Fibroblast of the aortic adventitia (primary cell): Measurements from ENCODE around the gene KAT6B. TPM values are rescaled to one million over a fixed set of nuclear protein-coding genes. Genes with fewer than 3 reads are reported as not detected.
A peak's percentile ranks its signal among the peaks of the same experiment; 100 is the strongest.

Source experiments
- DNase-seq: peaks from one replicate; pipeline ENCODE4 v3.0.0-alpha.2; 2010; ENCODE audit warnings: low read depth
- H3K4me3 ChIP-seq: 2 replicates; pipeline ENCODE4 v1.5.1; 2011; ENCODE audit warnings: low read depth, mild to moderate bottlenecking, control low read depth, low read length, moderate library complexity
- total RNA-seq: library from RNA; depleted of rRNA; stranded (reverse); fragments of >200 nt; gene quantifications from 2 replicates; pipeline ENCODE4 v1.2.3, GENCODE V29; 2012; ENCODE audit warnings: low replicate concordance
- TF ChIP-seq, protein P1 (sequence below): IDR thresholded peaks from 2 replicates; pipeline ENCODE4 v1.5.1; 2011; ENCODE audit warnings: mild to moderate bottlenecking, low read length, control low read depth, inconsistent platforms; ENCODE audit not compliant: insufficient read depth

The KAT6B gene
- total RNA-seq, 1 donor = 38.9 TPM

DNA sequence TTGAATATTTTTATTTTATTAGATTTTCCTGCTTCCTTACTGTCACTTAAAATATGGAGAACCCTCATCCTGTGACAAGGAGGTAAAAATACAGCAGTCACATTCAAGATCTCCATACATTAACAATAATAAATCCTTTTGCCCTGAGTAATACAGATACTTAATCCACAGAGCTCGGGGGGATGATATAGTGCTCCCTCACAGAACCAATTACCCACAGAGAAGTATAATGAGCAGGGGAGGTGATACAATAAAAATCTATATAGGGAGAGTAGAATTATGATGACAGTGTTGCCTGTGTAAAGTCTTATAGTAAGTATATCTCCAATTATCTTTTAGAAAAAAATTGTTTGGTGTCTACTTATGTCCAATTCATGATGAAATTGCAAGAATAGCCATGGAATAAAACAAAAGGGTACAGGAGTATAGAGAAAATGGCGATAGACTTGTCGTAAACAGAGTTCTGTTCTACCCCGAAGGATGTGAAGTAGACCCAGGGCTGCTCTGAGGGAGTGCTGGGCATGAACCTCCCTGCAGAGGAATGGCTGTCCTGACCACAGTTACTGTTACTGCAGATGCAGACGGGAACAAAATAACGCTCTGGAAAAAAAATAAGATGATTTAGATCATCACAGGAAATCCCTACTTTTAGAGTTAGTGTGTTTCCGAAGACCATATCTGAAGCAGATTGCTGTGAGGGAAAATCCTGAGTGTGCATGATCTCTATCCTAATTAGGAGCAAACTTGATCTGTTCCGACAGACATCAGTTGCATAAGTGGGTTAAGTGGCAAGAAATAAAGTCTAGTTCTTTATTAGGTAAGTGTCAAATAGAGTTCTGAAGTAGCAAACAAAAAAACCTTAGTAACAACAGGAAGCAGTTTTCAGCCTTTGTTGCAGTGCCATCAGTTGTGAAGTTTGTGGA, 123.7 kb downstream of the KAT6B start:
- no peak for DNase-seq
- TF ChIP-seq, protein P1, sequence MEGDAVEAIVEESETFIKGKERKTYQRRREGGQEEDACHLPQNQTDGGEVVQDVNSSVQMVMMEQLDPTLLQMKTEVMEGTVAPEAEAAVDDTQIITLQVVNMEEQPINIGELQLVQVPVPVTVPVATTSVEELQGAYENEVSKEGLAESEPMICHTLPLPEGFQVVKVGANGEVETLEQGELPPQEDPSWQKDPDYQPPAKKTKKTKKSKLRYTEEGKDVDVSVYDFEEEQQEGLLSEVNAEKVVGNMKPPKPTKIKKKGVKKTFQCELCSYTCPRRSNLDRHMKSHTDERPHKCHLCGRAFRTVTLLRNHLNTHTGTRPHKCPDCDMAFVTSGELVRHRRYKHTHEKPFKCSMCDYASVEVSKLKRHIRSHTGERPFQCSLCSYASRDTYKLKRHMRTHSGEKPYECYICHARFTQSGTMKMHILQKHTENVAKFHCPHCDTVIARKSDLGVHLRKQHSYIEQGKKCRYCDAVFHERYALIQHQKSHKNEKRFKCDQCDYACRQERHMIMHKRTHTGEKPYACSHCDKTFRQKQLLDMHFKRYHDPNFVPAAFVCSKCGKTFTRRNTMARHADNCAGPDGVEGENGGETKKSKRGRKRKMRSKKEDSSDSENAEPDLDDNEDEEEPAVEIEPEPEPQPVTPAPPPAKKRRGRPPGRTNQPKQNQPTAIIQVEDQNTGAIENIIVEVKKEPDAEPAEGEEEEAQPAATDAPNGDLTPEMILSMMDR = no peak
- no peak overlapping the region for H3K4me3 ChIP-seq

- TF ChIP-seq, protein P1 = no peak
Observed at GRCh38 chr10:74953214-74953613, 126.8 kb downstream of the KAT6B start.

DNA sequence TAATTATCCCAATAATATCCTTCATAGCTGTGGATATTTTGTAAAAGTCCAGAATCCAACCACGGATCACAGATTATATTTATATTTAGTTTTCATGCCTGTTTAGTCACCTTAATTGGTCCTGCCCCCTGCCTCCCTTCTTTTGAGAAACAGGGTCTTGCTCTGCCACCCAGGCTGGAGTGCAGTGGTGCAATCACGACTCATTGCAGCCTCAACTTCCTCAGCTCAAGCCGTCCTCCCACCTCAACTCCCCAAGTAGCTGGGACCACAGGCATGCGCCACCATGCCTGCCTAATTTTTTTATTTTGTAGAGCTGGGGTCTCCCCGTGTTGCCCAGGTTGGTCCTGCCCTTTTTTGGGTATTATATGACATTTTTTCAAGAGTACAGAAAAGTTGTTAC, 129.4 kb downstream of the KAT6B start:
- TF ChIP-seq, protein P1 = no peak
- H3K4me3 ChIP-seq = no peak overlapping the region
- no peak for DNase-seq

More at GRCh38 chr10:74953214-74953613, 126.8 kb downstream of the KAT6B start:
- no peak overlapping the region for H3K4me3 ChIP-seq
- DNase-seq = no peak

- H3K4me3 ChIP-seq = no peak overlapping the region
- TF ChIP-seq, protein P1 = no peak
- no peak for DNase-seq
Observed at GRCh38 chr10:74956555-74957111, 130.2 kb downstream of the KAT6B start.

- DNase-seq = peak; percentile 22
- TF ChIP-seq, protein P1 = no peak
- no peak overlapping the region for H3K4me3 ChIP-seq
Observed at GRCh38 chr10:74957285-74957961, 131.0 kb downstream of the KAT6B start.

DNA sequence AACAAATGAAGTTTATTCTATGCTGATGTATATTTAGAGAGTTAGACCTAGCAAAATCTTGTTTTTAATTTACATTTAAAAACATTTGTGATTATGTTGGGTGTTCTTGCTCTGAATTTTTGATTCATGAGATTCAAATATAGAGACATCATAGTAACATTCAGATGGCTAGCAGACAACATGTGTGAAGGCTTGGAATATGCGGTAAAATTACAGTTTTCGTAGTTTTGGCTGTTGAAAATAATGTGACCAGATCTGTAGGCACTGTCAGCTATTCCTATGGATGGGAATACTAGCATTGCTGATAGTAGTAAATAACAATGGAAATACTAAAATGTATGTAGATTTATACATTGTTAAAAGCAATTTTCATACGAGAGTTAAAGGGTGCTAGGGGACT, 131.9 kb downstream of the KAT6B start:
- TF ChIP-seq, protein P1 = no peak
- DNase-seq = no peak
- H3K4me3 ChIP-seq = no peak overlapping the region
